Measurements from ENCODE around the gene SIGLEC12.

- TF ChIP-seq CTCF (IDR thresholded peaks at IDR 0.05) (no peak), POLR2A (IDR thresholded peaks at IDR 0.05) (no peak)
These were observed 49.5 kb upstream of the SIGLEC12 start for GRCh38 chr19:51550848-51551672.

Data from thyroid gland (tissue), 4 donors.